HG03039 (cell line): ENCODE measurements around the gene ZNF91.
"Not testable (repeated sequence)": the region's sequence is repeated elsewhere in the genome, so short reads cannot be mapped to it uniquely, and the experiment has no call there.

Source experiments
- ATAC-seq: cut with Tn5 transposase; IDR thresholded peaks from one replicate; pipeline ENCODE4 v1.9.1; 2021; ENCODE audit warnings: mild to moderate bottlenecking, moderate library complexity; ENCODE audit not compliant: unreplicated experiment

The ZNF91 gene

DNA sequence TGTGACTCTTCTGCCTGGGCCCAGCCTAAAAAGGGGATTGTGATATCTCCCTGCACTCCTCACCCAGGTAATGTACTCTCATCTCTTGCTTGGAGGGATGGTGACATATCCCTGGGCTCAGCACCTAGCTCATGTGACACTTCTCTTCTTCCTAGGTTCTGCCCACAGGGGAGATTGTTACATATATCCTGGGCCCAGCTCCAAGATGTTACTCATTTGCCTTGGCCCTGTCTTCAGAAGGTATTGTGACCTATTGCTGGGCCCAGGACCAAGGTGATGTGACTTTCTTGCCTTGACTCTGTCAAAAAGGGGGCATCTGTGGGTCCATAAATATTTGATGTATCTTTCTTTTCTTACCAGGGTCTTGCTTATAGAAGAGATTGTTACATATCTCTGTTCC, 73.9 kb downstream of the ZNF91 start:
- ATAC-seq: not testable (repeated sequence)

DNA sequence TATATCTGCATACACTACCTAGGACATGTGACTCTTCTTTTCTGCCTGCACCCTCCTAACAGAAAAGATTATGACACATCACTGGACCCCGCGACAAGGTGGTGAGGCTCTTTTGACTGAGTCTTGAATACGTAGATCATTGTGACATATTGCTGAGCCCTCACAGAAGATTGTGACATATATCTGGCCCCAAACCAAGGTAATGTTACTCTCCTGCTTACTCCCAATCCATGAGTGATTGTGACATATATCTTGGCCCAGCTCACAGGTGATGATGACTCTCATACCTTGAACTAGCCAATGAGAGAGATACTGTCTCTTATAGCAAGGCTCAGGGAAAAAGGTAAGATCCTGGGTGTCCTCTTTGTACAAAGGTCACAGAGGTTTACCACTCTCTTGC, 75.7 kb downstream of the ZNF91 start:
- ATAC-seq: not testable (repeated sequence)

DNA sequence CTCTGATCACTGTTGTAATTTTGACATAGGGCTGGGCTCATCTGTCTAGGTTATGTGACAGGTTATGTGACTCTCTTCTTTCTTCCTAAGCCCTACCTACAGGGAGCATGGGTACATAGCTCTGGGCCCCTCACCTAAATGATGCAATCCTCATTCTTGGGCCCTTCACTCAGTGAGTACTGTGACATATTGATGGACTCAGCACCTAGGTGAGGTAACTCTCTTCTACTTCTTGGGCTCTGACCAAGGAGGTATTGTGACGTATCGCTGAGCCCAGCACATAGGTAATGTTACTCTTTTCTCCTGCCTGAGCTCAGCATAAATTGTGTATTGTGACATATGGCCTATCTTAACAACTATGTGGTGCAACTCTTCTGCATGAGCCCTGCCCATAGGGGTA, 76.3 kb downstream of the ZNF91 start:
- ATAC-seq: not testable (repeated sequence)

DNA sequence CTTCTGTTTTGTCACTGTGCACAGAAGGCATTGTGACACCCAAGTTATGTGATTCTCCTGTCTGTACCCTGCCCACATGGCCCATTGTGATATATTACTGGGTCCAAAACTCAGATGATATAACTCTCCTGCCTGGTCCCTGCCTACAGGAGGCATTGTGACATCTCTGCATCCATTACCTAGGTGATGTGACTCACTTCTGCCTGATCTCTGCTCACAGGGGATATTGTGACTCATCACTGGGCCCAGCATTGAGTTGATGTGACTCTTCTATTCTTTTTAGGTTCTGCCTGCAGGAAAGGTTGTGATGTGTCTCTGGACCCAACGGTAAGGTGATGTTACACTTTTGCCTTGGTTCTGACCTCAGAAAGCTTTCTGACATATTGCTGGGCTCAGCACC, 77.1 kb downstream of the ZNF91 start:
- no peak for ATAC-seq

DNA sequence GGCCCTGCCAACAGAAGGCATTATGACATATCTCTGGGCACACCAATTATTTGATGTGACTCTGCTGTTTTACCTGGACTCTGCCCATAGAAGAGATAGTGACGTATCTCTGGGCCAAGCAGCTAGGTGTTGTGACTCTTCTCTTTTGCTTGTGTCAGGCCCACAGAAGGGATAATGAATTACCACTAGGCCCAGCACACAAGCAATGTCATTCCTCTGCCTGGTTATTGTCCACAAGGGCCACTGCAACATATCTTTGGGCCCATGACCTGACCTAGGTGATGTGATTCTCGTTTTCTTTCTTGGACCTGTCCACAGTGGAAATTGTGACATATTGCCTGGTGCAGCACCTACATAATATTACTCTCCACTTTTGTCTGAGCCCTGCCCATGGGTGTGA, 80.0 kb downstream of the ZNF91 start:
- ATAC-seq: no peak

DNA sequence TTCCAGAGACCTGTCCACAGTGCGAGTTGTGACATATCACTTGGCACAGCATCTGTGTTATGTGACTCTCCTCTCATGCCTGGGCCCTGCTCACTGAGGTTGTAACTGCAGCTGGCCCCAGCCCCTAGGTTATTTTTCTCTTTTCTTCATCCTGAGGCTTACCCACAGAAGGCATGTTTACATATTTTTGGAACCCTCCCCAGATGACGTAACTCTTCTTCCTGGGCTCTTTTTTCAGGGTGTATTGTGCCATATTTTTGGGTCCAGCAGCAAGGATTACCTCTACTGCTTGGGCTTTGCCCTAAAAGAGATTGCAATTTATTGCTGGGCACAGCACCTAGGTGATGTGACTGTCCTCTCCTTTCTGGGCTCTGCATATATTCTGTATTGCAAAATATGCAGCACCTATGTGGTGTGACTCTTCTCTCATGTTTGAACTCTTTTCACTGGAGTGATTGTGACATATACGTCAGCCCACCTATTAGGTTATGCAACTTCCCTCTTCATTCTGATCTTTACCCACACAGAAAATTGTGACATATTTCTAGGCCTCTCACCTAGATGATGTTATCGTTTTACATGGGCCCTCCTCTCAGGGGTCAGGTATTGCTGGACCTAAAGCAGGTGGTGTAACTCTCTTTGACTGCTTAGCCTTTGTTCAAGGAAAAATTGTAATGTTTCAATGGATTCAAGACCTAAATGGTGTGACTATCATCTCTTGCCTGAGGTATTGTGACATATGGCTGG, 80.6 kb downstream of the ZNF91 start:
- no peak for ATAC-seq

DNA sequence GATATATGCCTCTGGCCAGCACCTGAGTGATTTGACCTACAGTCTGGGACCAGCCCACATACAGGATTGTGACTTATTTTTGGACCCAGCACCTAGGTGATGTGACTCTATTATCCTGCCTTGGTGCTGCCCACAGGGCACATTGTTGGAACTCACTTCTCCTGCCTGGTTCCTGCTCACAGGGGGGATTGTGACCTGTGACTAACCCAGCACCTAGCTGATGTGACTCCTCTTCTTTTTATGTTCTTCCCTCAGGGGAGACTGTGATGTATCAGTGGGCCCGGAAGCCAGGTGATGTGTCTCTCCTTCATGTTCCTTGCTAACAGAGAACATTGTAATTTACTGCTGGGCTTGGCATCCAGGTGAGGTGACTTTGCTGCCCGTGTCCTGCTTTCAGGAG, 82.1 kb downstream of the ZNF91 start:
- ATAC-seq: no peak

DNA sequence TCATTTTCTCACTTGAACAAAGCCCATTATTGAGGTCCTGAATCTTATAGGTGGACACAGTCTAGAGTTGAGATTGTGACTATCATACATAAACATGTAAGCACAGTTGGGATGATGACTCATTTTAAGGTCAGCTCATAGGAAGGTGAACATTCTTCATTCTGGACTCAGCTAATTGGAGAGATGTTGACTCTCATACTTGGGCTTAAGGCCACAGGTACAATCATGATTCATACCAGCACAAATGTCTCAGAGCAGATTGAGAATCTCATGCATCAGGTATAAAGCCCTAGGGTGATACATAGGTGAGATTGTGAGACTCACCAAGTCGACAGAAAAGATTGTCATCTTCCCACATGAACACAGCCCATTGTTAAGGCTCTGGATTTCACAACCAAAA, 82.8 kb downstream of the ZNF91 start:
- ATAC-seq: no peak

DNA sequence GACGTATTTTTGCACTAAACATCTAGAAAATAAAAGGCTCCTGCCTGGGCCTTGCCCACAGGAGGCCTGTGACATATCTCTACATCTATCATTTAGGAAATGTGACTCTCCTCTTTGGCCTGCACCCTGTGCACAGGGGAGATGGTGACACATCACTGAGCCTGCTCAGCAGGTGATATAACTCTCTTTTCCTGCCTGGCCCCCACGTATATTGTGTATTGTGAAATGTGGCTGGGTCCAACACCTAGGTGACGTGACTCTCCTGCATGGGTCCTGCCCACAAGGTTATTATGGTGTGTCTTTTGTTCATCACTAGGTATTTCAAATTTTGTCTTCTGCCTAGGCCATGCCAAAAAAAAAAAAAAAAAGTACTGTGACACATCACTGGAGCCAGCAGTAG, 83.7 kb downstream of the ZNF91 start:
- no peak for ATAC-seq

DNA sequence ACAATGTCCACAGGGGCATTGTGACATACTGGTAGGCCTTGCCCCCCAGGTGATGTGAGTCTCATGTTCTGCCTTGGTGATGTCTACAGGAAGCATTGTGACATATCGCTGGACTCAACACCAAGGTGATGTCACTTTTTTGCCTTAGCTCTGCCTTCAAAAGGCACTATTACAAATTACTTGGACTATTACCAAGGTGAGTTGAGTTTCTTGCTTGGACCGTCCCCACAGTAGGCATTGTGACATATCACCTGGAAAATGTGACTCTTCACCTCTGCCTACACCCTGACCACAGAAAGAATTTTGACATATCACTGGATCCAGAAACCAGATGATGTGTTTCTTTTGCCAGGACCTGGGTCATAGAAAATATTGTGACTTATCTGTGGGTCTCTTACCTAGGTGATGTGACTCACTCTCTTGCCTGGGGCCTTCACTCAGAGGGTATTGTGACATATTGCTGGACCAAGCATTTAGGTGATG, 84.5 kb downstream of the ZNF91 start:
- no peak for ATAC-seq

DNA sequence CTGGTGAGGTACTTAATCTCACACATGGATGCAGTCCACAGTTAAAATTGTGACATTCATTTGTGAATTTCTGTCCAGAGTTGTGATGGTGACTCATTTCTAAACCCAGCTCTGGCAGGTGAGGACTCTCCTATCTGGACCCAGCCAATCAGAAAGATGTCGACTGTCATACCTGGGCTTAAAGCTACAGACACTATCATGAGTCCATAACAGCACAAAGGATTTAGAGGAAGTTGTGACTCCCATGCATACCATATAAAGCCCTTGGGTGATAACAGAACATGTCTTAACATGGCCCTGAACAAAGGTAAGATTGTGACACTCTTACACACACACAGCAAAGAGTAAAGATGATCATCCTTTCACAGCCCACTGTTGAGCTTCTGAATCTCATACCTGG, 85.3 kb downstream of the ZNF91 start:
- ATAC-seq: no peak

DNA sequence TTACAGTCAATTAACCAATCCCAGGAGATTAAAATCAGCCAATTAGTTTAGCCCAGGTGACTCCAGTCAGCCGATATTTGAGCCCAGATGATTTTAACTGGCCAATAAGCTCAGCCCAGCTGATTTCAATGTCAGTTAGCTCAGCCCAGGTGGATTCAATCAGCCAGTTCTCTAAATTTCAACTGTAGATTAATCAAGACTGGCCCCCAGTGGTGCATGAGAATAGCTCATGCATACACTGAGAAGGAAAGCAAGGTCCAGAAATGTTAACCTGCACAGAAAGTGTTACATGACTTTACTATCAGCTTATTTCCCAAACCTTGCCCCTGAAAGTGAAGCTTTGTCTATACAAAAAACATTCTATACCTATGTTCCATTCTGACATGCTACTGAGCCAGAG, 89.7 kb downstream of the ZNF91 start:
- ATAC-seq: no peak

DNA sequence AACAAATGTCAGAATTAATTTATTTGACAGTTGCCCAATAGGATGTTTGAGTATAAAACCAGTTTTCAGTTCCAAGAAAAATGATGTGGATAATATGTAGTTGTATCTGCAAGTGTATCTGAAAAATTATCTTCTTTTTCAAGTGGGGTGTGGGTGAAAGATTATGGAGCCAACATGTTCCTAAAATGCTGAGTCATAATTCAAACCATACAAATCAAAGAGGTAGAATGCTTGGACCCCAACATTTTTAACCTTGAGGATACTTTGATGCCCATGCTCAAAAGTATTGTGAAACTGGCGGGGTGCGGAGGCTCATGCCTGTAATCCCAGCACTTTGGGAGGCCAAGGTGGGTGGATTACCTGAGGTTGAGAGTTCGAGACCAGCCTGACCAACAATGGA, 91.0 kb downstream of the ZNF91 start:
- no peak for ATAC-seq

DNA sequence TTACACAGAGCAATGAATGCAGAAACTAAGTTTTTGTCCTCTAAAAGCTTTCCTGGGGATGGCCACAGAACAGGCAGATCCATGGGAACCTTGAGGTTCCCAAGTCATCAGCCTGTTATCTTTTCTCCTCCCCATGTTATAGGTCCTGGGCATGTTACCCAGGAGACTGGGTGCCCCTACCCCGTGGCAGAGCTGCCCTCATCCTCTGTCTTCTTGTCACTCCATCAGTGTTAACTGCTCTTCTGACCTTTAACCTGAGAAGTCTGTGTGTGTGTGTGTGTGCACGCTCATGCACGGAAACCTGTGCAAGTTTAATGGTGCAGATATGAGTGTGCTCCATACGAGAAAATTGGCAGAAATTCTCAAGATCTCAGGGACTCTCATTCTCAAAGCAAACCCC, 101.1 kb downstream of the ZNF91 start:
- ATAC-seq: no peak

DNA sequence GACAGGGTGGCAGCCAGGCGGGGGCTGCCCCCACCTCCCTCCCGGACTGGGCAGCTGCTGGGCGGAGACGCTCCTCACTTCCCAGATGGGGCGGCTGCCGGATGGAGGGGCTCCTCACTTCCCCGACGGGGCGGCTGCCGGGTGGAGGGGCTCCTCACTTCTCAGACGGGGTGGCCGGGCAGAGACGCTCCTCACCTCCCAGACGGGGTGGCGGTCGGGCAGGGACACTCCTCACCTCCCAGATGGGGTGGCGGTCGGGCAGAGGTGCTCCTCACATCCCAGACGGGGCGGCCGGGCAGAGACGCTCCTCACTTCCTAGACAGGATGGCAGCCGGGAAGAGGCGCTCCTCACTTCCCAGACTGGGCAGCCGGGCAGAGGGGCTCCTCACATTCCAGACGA, 105.3 kb downstream of the ZNF91 start:
- not testable (repeated sequence) for ATAC-seq
